ENCODE measurements around the gene CER1.

CER1 gene

GRCh38 chr9:14749741-14750211 lies 27.2 kb upstream of the CER1 start:
- no peaks in the 10 kb centered on the region for H3K4me1 ChIP-seq (ENCODE audit: control insufficient read depth, insufficient read depth, low read length)
- no peaks in the 10 kb centered on the region for H3K27me3 ChIP-seq (replicated peaks; ENCODE audit: control insufficient read depth, insufficient read depth, low read length)
- no peak overlapping the region for H3K4me3 ChIP-seq (ENCODE audit: low read length)
- DNase-seq (ENCODE audit: low read depth) = no peak
- H3K9me3 ChIP-seq (ENCODE audit: control insufficient read depth, low read length) = no peaks in the 10 kb centered on the region
- no peak overlapping the region for H3K9ac ChIP-seq (ENCODE audit: low read length)
- H3K36me3 ChIP-seq (ENCODE audit: control insufficient read depth, insufficient read depth, low read length, severe bottlenecking) = no peaks in the 10 kb centered on the region

GRCh38 chr9:14748373-14748772 lies 25.8 kb upstream of the CER1 start:
- no peaks in the 10 kb centered on the region for H3K27me3 ChIP-seq (replicated peaks; ENCODE audit: control insufficient read depth, insufficient read depth, low read length)
- H3K4me1 ChIP-seq (ENCODE audit: control insufficient read depth, insufficient read depth, low read length) = no peaks in the 10 kb centered on the region
- H3K9ac ChIP-seq (ENCODE audit: low read length) = no peak overlapping the region
- no peaks in the 10 kb centered on the region for H3K9me3 ChIP-seq (ENCODE audit: control insufficient read depth, low read length)
- DNase-seq (ENCODE audit: low read depth) = no peak
- no peaks in the 10 kb centered on the region for H3K36me3 ChIP-seq (ENCODE audit: control insufficient read depth, insufficient read depth, low read length, severe bottlenecking)
- no peak overlapping the region for H3K4me3 ChIP-seq (ENCODE audit: low read length)

- no peak for DNase-seq (ENCODE audit: low read depth)
- no peaks in the 10 kb centered on the region for H3K36me3 ChIP-seq (ENCODE audit: control insufficient read depth, insufficient read depth, low read length, severe bottlenecking)
- H3K4me1 ChIP-seq (ENCODE audit: control insufficient read depth, insufficient read depth, low read length) = no peaks in the 10 kb centered on the region
- H3K27me3 ChIP-seq (replicated peaks; ENCODE audit: control insufficient read depth, insufficient read depth, low read length) = no peaks in the 10 kb centered on the region
- no peak overlapping the region for H3K4me3 ChIP-seq (ENCODE audit: low read length)
- H3K9me3 ChIP-seq (ENCODE audit: control insufficient read depth, low read length) = no peaks in the 10 kb centered on the region
- no peak overlapping the region for H3K9ac ChIP-seq (ENCODE audit: low read length)
Measured at GRCh38 chr9:14747111-14747510, 24.6 kb upstream of the CER1 start.

- Histone ChIP-seq H3K4me1 (ENCODE audit: control insufficient read depth, insufficient read depth, low read length) (no peaks in the 10 kb centered on the region), H3K4me3 (ENCODE audit: low read length) (no peak overlapping the region), H3K36me3 (ENCODE audit: control insufficient read depth, insufficient read depth, low read length, severe bottlenecking) (no peaks in the 10 kb centered on the region), H3K9ac (ENCODE audit: low read length) (no peak overlapping the region), H3K9me3 (ENCODE audit: control insufficient read depth, low read length) (no peaks in the 10 kb centered on the region), H3K27me3 (replicated peaks; ENCODE audit: control insufficient read depth, insufficient read depth, low read length) (no peaks in the 10 kb centered on the region)
- DNase-seq (ENCODE audit: low read depth) = no peak
Measured at GRCh38 chr9:14746626-14747025, 24.1 kb upstream of the CER1 start.

GRCh38 chr9:14744768-14745167 lies 22.2 kb upstream of the CER1 start:
- no peaks in the 10 kb centered on the region for H3K4me1 ChIP-seq (ENCODE audit: control insufficient read depth, insufficient read depth, low read length)
- no peaks in the 10 kb centered on the region for H3K27me3 ChIP-seq (replicated peaks; ENCODE audit: control insufficient read depth, insufficient read depth, low read length)
- no peak overlapping the region for H3K9ac ChIP-seq (ENCODE audit: low read length)
- no peaks in the 10 kb centered on the region for H3K36me3 ChIP-seq (ENCODE audit: control insufficient read depth, insufficient read depth, low read length, severe bottlenecking)
- DNase-seq (ENCODE audit: low read depth) = no peak
- no peaks in the 10 kb centered on the region for H3K9me3 ChIP-seq (ENCODE audit: control insufficient read depth, low read length)
- H3K4me3 ChIP-seq (ENCODE audit: low read length) = no peak overlapping the region

- Histone ChIP-seq H3K36me3 (ENCODE audit: control insufficient read depth, insufficient read depth, low read length, severe bottlenecking) (no peaks in the 10 kb centered on the region), H3K27me3 (replicated peaks; ENCODE audit: control insufficient read depth, insufficient read depth, low read length) (no peaks in the 10 kb centered on the region), H3K4me1 (ENCODE audit: control insufficient read depth, insufficient read depth, low read length) (no peaks in the 10 kb centered on the region), H3K4me3 (ENCODE audit: low read length) (no peak overlapping the region), H3K9me3 (ENCODE audit: control insufficient read depth, low read length) (no peaks in the 10 kb centered on the region), H3K9ac (ENCODE audit: low read length) (no peak overlapping the region)
- DNase-seq (ENCODE audit: low read depth) = no peak
Measured at GRCh38 chr9:14741369-14741768, 18.8 kb upstream of the CER1 start.

- Histone ChIP-seq H3K4me3 (ENCODE audit: low read length) (no peak overlapping the region), H3K36me3 (ENCODE audit: control insufficient read depth, insufficient read depth, low read length, severe bottlenecking) (no peaks in the 10 kb centered on the region)
Measured at GRCh38 chr9:14733133-14733532, 10.6 kb upstream of the CER1 start.

GRCh38 chr9:14731294-14731981 lies 8.9 kb upstream of the CER1 start:
- Histone ChIP-seq H3K36me3 (ENCODE audit: control insufficient read depth, insufficient read depth, low read length, severe bottlenecking) (no peaks in the 10 kb centered on the region), H3K4me3 (ENCODE audit: low read length) (no peak overlapping the region), H3K9me3 (ENCODE audit: control insufficient read depth, low read length) (no peaks in the 10 kb centered on the region), H3K4me1 (ENCODE audit: control insufficient read depth, insufficient read depth, low read length) (no peaks in the 10 kb centered on the region), H3K27me3 (replicated peaks; ENCODE audit: control insufficient read depth, insufficient read depth, low read length) (no peaks in the 10 kb centered on the region), H3K9ac (ENCODE audit: low read length) (no peak overlapping the region)
- DNase-seq (ENCODE audit: low read depth) = no peak

More at GRCh38 chr9:14733133-14733532, 10.6 kb upstream of the CER1 start:
- Histone ChIP-seq H3K9me3 (ENCODE audit: control insufficient read depth, low read length) (no peaks in the 10 kb centered on the region), H3K27me3 (replicated peaks; ENCODE audit: control insufficient read depth, insufficient read depth, low read length) (no peaks in the 10 kb centered on the region), H3K9ac (ENCODE audit: low read length) (no peak overlapping the region), H3K4me1 (ENCODE audit: control insufficient read depth, insufficient read depth, low read length) (no peaks in the 10 kb centered on the region)
- no peak for DNase-seq (ENCODE audit: low read depth)

GRCh38 chr9:14730461-14730898 lies 7.9 kb upstream of the CER1 start:
- Histone ChIP-seq H3K9me3 (ENCODE audit: control insufficient read depth, low read length) (no peaks in the 10 kb centered on the region), H3K4me1 (ENCODE audit: control insufficient read depth, insufficient read depth, low read length) (no peaks in the 10 kb centered on the region), H3K27me3 (replicated peaks; ENCODE audit: control insufficient read depth, insufficient read depth, low read length) (no peaks in the 10 kb centered on the region), H3K36me3 (ENCODE audit: control insufficient read depth, insufficient read depth, low read length, severe bottlenecking) (no peaks in the 10 kb centered on the region), H3K9ac (ENCODE audit: low read length) (no peak overlapping the region), H3K4me3 (ENCODE audit: low read length) (no peak overlapping the region)
- no peak for DNase-seq (ENCODE audit: low read depth)

- H3K4me3 ChIP-seq (ENCODE audit: low read length) = no peak overlapping the region
Measured at GRCh38 chr9:14723301-14723700, 768 bp upstream of the CER1 start.

GRCh38 chr9:14719231-14719923 lies 3.2 kb downstream of the CER1 start:
- no peak for DNase-seq (ENCODE audit: low read depth)
- Histone ChIP-seq H3K9ac (ENCODE audit: low read length) (no peak overlapping the region), H3K4me3 (ENCODE audit: low read length) (no peak overlapping the region), H3K27me3 (replicated peaks; ENCODE audit: control insufficient read depth, insufficient read depth, low read length) (peaks cover 8% of the 10 kb centered on the region), H3K9me3 (ENCODE audit: control insufficient read depth, low read length) (no peaks in the 10 kb centered on the region), H3K4me1 (ENCODE audit: control insufficient read depth, insufficient read depth, low read length) (no peaks in the 10 kb centered on the region), H3K36me3 (ENCODE audit: control insufficient read depth, insufficient read depth, low read length, severe bottlenecking) (no peaks in the 10 kb centered on the region)

More at GRCh38 chr9:14723301-14723700, 768 bp upstream of the CER1 start:
- H3K4me1 ChIP-seq (ENCODE audit: control insufficient read depth, insufficient read depth, low read length) = no peaks in the 10 kb centered on the region
- no peaks in the 10 kb centered on the region for H3K36me3 ChIP-seq (ENCODE audit: control insufficient read depth, insufficient read depth, low read length, severe bottlenecking)
- H3K27me3 ChIP-seq (replicated peaks; ENCODE audit: control insufficient read depth, insufficient read depth, low read length) = peaks cover 8% of the 10 kb centered on the region
- no peak overlapping the region for H3K9ac ChIP-seq (ENCODE audit: low read length)
- H3K9me3 ChIP-seq (ENCODE audit: control insufficient read depth, low read length) = no peaks in the 10 kb centered on the region
- DNase-seq (ENCODE audit: low read depth) = no peak
